ENCODE measurements around the gene CDCA4. TPM values are rescaled to one million over a fixed set of nuclear protein-coding genes. Genes with fewer than 3 reads are reported as not detected.
"Not testable (repeated sequence)": the region's sequence is repeated elsewhere in the genome, so short reads cannot be mapped to it uniquely, and the experiment has no call there.

The CDCA4 gene
- total RNA-seq, 1 donor from 2014 or later: 33.2 TPM

GRCh38 chr14:105042813-105043212, 21.9 kb upstream of the CDCA4 start:
- H3K4me3 ChIP-seq (ENCODE audit: low read depth, low read length): no peak overlapping the region
- DNase-seq (ENCODE audit: low read depth): no peak
- no peaks in the 10 kb centered on the region for H3K27me3 ChIP-seq (ENCODE audit: control insufficient read depth, insufficient read depth, low read length)
- no peaks in the 10 kb centered on the region for H3K36me3 ChIP-seq (ENCODE audit: control insufficient read depth, insufficient read depth, low read length)
- TF ChIP-seq CTCF (IDR thresholded peaks at IDR 0.05; ENCODE audit: insufficient read depth, low read length, poor library complexity, severe bottlenecking): no peak

DNA sequence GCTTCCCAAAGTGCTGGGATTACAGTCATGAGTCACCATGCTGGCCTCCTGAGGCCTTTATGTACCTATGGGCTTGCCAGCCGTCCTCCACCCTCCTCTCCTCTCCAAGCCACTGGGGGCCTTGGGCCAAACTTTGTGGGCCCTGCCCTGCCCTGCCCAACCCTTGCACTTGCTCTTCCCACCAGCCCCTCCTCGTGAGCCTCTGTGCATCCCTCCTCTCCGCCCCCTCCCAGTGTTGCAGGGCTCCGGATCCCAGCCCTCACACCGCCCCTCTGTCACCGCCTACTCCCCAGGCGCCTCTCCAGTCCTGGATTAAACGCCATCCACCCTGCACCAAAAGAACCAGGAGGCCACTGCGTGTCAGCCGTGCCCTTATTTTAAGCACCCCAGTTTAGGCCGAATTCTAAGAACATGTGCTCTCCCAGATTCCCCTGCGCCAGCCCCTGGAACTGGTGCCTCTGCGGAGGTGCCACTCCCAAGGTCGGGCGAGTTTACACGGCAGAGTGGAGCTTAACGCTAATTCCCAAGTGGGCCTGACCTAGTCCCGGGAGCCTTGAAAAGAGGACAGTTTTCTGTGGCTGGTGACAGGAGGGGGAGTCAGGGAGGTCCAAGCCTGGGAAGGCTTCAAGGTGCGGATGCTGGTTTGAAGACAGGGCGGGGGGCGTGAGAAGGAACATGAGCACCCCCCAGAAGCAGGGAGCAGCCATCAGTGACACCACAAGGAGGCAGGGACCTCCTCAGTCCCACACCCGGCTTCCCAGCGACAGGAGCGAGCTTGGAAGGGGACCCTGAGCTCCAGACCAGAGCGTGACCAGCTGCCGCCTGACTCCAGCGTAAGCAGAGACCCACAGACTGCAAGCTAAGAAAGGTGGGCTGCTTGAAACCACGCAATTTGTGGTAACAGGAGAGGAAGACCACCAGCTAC, 21.2 kb upstream of the CDCA4 start:
- no peak for TF ChIP-seq CTCF (IDR thresholded peaks at IDR 0.05; ENCODE audit: insufficient read depth, low read length, poor library complexity, severe bottlenecking)
- Histone ChIP-seq H3K36me3 (ENCODE audit: control insufficient read depth, insufficient read depth, low read length) (no peaks in the 10 kb centered on the region), H3K4me3 (ENCODE audit: low read depth, low read length) (no peak overlapping the region), H3K27me3 (ENCODE audit: control insufficient read depth, insufficient read depth, low read length) (no peaks in the 10 kb centered on the region)
- no peak for DNase-seq (ENCODE audit: low read depth)

DNA sequence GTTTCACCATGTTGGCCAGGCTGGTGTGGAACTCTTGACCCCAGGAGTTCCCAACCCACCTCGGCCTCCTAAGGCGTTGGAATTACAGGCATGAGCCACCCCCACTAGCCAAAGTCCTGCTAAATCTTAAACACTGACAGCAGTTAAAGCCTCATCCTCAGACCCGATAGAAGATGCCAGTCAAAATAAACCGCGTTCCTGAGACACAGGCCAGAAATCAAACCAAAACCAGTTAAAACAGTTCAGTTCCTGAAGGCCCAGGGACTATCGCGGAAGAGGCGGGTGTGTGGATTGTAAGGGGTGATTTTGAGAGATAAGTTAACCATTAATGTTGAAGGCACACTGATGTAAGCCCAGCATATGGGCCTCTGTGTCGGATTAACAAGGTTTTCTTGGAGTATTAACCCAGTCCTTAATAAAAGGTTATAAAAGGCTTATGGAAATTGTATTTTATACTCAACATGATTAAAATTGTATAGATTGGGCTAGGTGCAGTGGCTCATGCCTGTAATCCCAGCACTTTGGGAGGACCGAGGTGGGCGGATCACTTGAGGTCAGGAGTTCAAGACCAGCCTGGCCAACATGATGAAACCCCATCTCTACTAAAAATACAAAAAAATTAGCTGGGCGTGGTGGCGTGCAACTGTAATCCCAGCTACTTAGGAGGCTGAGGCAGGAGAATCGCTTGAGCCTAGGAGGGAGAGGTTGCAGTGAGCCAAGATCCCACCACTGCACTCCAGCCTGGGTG, 18.7 kb upstream of the CDCA4 start:
- DNase-seq (ENCODE audit: low read depth): no peak
- H3K27me3 ChIP-seq (ENCODE audit: control insufficient read depth, insufficient read depth, low read length): no peaks in the 10 kb centered on the region
- H3K36me3 ChIP-seq (ENCODE audit: control insufficient read depth, insufficient read depth, low read length): no peaks in the 10 kb centered on the region
- H3K4me3 ChIP-seq (ENCODE audit: low read depth, low read length): no peak overlapping the region
- no peak for TF ChIP-seq CTCF (IDR thresholded peaks at IDR 0.05; ENCODE audit: insufficient read depth, low read length, poor library complexity, severe bottlenecking)

DNA sequence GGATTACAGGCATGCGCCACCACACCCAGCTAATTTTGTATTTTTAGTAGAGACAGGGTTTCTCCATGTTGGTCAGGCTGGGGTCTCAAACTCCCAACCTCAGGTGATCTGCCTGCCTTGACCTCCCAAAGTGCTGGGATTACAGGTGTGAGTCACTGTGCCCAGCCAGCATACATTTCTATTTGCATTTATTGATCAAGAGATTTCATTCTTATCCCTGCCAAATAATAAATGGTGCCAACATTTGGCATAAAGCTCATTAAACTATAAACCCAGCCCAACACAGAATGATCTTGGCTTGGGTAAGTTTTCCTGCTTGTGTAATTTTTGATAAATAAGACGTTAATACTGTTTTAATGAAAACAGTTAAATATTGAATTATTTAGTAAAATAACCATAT, 14.7 kb upstream of the CDCA4 start:
- H3K4me3 ChIP-seq (ENCODE audit: low read depth, low read length); H3K36me3 ChIP-seq (ENCODE audit: control insufficient read depth, insufficient read depth, low read length); H3K27me3 ChIP-seq (ENCODE audit: control insufficient read depth, insufficient read depth, low read length); DNase-seq (ENCODE audit: low read depth): not testable (repeated sequence)

DNA sequence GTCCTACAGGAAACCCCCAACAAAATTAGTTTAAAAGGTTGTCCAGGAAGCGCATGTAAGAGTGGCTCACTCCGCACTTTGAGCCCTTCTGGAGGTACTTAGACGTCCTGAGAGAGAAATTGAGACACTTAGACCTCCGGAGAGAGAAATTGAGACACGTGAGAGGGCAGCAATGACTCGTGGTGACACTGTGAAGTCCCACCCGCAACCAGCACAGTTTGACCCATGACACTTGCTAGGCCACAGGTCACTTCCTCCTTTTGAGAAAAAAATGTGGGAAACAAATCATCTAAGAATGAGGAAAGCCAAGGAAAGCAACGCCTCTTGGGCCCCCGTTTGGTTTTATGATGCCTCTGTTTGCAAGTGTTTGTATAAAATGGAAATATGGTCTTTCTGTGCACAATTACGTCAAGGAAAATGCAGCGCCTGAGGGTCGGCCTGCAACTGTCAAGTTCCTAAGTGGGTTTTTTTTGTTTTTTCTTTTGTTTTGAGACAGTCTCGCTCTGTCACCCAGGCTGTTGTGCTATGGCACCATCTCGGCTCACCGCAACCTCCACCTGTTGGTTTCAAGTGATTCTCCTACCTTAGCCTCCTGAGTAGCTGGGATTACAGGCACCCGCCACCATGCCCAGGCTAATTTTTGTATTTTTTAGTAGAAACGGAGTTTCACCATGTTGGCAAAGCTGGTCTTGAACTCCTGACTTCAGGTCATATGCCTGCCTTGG, 13.6 kb upstream of the CDCA4 start:
- no peaks in the 10 kb centered on the region for H3K36me3 ChIP-seq (ENCODE audit: control insufficient read depth, insufficient read depth, low read length)
- no peak for DNase-seq (ENCODE audit: low read depth)
- H3K4me3 ChIP-seq (ENCODE audit: low read depth, low read length): peak overlapping the region; percentile 36
- TF ChIP-seq CTCF (IDR thresholded peaks at IDR 0.05; ENCODE audit: insufficient read depth, low read length, poor library complexity, severe bottlenecking): no peak
- H3K27me3 ChIP-seq (ENCODE audit: control insufficient read depth, insufficient read depth, low read length): no peaks in the 10 kb centered on the region

DNA sequence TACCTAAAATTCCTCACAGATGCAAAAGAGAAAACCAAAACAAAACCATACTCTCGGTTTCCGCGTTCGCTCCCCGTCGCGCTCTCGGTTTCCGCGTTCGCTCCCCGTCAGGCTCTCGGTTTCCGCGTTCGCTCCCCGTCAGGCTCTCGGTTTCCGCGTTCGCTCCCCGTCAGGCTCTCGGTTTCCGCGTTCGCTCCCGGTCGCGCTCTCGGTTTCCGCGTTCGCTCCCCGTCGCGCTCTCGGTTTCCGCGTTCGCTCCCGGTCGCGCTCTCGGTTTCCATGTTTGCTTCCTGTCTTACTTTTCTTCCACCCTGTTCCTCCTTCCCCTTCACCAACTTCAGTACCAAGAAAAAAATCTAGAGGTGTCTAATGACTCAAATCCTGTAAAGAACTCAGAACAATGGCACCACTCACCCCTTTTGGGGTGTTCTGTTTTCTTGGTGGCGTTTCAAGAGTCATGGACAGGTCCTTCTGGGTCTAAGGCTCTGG, 12.6 kb upstream of the CDCA4 start:
- H3K36me3 ChIP-seq (ENCODE audit: control insufficient read depth, insufficient read depth, low read length); H3K27me3 ChIP-seq (ENCODE audit: control insufficient read depth, insufficient read depth, low read length); DNase-seq (ENCODE audit: low read depth): not testable (repeated sequence)
- H3K4me3 ChIP-seq (ENCODE audit: low read depth, low read length): peak overlapping the region; percentile 36

GRCh38 chr14:105032451-105032901, 11.6 kb upstream of the CDCA4 start:
- DNase-seq (ENCODE audit: low read depth): peak; percentile 85
- H3K36me3 ChIP-seq (ENCODE audit: control insufficient read depth, insufficient read depth, low read length); H3K4me3 ChIP-seq (ENCODE audit: low read depth, low read length); H3K27me3 ChIP-seq (ENCODE audit: control insufficient read depth, insufficient read depth, low read length): not testable (repeated sequence)

Measured in kidney epithelial cell (primary cell).